ENCODE data around the gene KCTD10.

Gene KCTD10

DNA sequence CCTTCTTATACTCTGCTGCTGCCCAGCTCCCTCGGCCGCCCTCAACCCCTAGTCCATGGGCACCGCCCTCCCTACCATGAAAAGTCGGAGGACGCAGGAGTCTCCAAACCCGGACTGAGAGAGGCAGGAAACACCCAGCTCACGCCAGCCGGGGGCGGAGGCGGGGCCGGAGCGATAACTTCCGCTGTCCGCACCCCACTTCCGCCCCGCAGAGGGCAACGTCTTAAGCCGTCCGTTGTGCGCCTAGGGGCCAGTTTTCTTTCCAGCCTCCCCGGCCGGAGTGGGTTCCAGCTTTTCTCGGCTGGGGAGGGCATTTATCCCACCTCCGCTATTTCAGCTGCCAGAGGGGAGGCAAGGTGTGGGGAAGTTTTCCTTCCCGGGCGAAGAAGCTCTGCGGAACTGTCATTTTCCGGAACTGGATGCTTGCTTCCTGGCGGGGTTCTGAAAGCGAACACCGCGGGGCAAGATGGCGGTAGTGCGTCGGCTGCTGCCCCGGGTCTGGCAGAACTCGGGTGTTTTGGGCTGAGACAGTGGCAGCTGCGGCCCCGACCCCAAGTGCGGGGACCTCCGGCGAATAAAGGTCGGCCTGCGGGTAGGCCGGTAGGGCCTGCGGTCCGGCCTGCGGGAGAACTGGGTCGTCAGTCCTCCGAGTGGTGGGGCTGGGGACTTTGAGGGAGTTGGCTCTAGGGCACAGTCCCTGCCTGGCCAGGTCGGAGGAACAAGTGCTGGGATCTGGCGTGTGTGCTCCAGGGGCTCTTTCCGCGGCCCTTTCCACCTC lies at the start of gene KCTD10, which contains the start of gene UBE3B:
KCTD10 (minus strand) TSS at position 116 of the 778 bp plus-strand sequence; CDS start at position 78, 38 bp downstream.
UBE3B (plus strand) TSS at position 450 of the 778 bp plus-strand sequence. CDS start 5,918 bp downstream, outside the sequence.
- TF ChIP-seq, protein P1, sequence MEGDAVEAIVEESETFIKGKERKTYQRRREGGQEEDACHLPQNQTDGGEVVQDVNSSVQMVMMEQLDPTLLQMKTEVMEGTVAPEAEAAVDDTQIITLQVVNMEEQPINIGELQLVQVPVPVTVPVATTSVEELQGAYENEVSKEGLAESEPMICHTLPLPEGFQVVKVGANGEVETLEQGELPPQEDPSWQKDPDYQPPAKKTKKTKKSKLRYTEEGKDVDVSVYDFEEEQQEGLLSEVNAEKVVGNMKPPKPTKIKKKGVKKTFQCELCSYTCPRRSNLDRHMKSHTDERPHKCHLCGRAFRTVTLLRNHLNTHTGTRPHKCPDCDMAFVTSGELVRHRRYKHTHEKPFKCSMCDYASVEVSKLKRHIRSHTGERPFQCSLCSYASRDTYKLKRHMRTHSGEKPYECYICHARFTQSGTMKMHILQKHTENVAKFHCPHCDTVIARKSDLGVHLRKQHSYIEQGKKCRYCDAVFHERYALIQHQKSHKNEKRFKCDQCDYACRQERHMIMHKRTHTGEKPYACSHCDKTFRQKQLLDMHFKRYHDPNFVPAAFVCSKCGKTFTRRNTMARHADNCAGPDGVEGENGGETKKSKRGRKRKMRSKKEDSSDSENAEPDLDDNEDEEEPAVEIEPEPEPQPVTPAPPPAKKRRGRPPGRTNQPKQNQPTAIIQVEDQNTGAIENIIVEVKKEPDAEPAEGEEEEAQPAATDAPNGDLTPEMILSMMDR (IDR thresholded peaks at IDR 0.05; ENCODE audit: insufficient read depth, low read length, poor library complexity, severe bottlenecking): no peak
- peak; percentile 94 for DNase-seq (ENCODE audit: extremely low read depth, insufficient read length)
- Histone ChIP-seq H3K36me3 (ENCODE audit: control insufficient read depth, insufficient read depth, low read length) (no peaks in the 10 kb centered on the region), H3K4me3 (replicated peaks; ENCODE audit: low read depth, low read length) (peak within 1 kb of the TSS; percentile 96), H3K27me3 (replicated peaks; ENCODE audit: control insufficient read depth, insufficient read depth, low read length) (no peaks in the 10 kb centered on the region)

GRCh38 chr12:109525279-109525585 lies 48.1 kb upstream of the KCTD10 start:
- Histone ChIP-seq H3K4me3 (replicated peaks; ENCODE audit: low read depth, low read length) (no peak overlapping the region), H3K27me3 (replicated peaks; ENCODE audit: control insufficient read depth, insufficient read depth, low read length) (no peaks in the 10 kb centered on the region), H3K36me3 (ENCODE audit: control insufficient read depth, insufficient read depth, low read length) (peaks cover 27% of the 10 kb centered on the region)
- TF ChIP-seq, protein P1 (IDR thresholded peaks at IDR 0.05; ENCODE audit: insufficient read depth, low read length, poor library complexity, severe bottlenecking): no peak
- no peak for DNase-seq (ENCODE audit: extremely low read depth, insufficient read length)

GRCh38 chr12:109524466-109525278 lies 47.6 kb upstream of the KCTD10 start:
- no peak for DNase-seq (ENCODE audit: extremely low read depth, insufficient read length)
- peaks cover 30% of the 10 kb centered on the region for H3K36me3 ChIP-seq (ENCODE audit: control insufficient read depth, insufficient read depth, low read length)
- no peak overlapping the region for H3K4me3 ChIP-seq (replicated peaks; ENCODE audit: low read depth, low read length)
- H3K27me3 ChIP-seq (replicated peaks; ENCODE audit: control insufficient read depth, insufficient read depth, low read length): no peaks in the 10 kb centered on the region
- TF ChIP-seq, protein P1 (IDR thresholded peaks at IDR 0.05; ENCODE audit: insufficient read depth, low read length, poor library complexity, severe bottlenecking): no peak

DNA sequence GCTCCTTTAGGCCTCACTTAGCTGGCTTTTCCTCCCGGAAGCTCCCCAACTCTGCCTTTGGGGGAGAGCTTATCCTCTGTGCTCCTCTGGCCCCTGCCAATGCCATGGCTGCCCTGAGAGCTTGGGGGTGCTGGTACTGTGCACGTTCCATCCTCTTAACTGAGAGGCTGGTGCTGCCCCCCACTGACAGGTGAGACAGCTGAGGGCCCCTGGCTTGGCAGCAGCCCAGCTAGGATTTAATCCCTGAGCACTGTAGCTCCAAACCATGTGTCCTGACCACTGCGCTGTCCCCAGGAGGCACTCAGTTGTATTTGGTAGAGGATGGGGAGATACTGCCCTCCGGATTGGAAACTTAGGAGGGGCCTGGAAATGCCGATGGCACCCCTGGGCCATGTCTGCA lies 46.4 kb upstream of the KCTD10 start:
- no peak for DNase-seq (ENCODE audit: extremely low read depth, insufficient read length)
- Histone ChIP-seq H3K27me3 (replicated peaks; ENCODE audit: control insufficient read depth, insufficient read depth, low read length) (no peaks in the 10 kb centered on the region), H3K36me3 (ENCODE audit: control insufficient read depth, insufficient read depth, low read length) (peaks cover 34% of the 10 kb centered on the region), H3K4me3 (replicated peaks; ENCODE audit: low read depth, low read length) (no peak overlapping the region)
- TF ChIP-seq, protein P1 (IDR thresholded peaks at IDR 0.05; ENCODE audit: insufficient read depth, low read length, poor library complexity, severe bottlenecking): no peak

- Histone ChIP-seq H3K4me3 (replicated peaks; ENCODE audit: low read depth, low read length) (no peak overlapping the region), H3K36me3 (ENCODE audit: control insufficient read depth, insufficient read depth, low read length) (peaks cover 35% of the 10 kb centered on the region), H3K27me3 (replicated peaks; ENCODE audit: control insufficient read depth, insufficient read depth, low read length) (no peaks in the 10 kb centered on the region)
- TF ChIP-seq, protein P1 (IDR thresholded peaks at IDR 0.05; ENCODE audit: insufficient read depth, low read length, poor library complexity, severe bottlenecking): no peak
- no peak for DNase-seq (ENCODE audit: extremely low read depth, insufficient read length)
Measured at GRCh38 chr12:109523071-109523470, 46.0 kb upstream of the KCTD10 start.
